AG04449 (cell line): ENCODE data around the gene ASCC3.

Experiments
- CTCF ChIA-PET: fragments of 350-600 bp; formaldehyde crosslinking; extraction: SDS; loops from one replicate; lab custom pipeline; 2021; ENCODE audit warnings: antibody characterized with exemption; lab: Yijun Ruan, JAX
- POLR2A ChIA-PET: fragments of 400-600, 350-600 bp; formaldehyde crosslinking; extraction: SDS; loops from one replicate; lab custom pipeline; 2020; ENCODE audit warnings: antibody characterized with exemption, inconsistent platforms; lab: Yijun Ruan, JAX
- DNase-seq: peaks from one replicate; pipeline ENCODE4 v3.0.0-alpha.2; 2010; ENCODE audit warnings: low read depth, low spot score
- H3K4me3 ChIP-seq: 2 replicates; pipeline ENCODE4 v1.5.1; 2011; ENCODE audit warnings: low read depth, mild to moderate bottlenecking, control low read depth, low read length
- TF ChIP-seq, protein P1 (sequence below): IDR thresholded peaks from one replicate; pipeline ENCODE4 v1.5.1; 2011; ENCODE audit warnings: mild to moderate bottlenecking, moderate library complexity, low read length, control low read depth, inconsistent platforms; ENCODE audit not compliant: insufficient read depth; ENCODE audit errors: missing control alignments

Gene ASCC3

DNA sequence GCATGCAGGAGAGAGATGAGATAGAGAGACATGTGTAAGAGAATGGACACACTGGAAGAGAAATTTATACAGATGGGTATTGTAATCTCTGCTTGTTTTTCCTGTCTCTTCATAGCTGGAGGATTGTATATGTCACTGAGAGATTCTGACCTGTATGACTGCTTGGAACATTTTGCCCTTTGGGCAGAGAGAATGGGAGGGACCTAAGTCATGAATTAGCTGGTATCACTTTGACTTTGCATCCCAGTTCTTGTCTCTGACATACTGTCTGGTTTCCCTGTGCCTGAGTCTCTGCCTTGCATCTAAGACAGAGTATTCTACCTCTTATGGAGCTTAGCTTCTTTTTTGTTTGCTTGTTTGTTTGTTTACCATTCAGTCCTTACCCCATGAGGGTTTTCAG, 37.0 kb upstream of the ASCC3 start:
- no peak overlapping the region for H3K4me3 ChIP-seq
- POLR2A ChIA-PET: no interaction called here
- CTCF ChIA-PET: no interaction called here
- TF ChIP-seq, protein P1, sequence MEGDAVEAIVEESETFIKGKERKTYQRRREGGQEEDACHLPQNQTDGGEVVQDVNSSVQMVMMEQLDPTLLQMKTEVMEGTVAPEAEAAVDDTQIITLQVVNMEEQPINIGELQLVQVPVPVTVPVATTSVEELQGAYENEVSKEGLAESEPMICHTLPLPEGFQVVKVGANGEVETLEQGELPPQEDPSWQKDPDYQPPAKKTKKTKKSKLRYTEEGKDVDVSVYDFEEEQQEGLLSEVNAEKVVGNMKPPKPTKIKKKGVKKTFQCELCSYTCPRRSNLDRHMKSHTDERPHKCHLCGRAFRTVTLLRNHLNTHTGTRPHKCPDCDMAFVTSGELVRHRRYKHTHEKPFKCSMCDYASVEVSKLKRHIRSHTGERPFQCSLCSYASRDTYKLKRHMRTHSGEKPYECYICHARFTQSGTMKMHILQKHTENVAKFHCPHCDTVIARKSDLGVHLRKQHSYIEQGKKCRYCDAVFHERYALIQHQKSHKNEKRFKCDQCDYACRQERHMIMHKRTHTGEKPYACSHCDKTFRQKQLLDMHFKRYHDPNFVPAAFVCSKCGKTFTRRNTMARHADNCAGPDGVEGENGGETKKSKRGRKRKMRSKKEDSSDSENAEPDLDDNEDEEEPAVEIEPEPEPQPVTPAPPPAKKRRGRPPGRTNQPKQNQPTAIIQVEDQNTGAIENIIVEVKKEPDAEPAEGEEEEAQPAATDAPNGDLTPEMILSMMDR: no peak
- no peak for DNase-seq

DNA sequence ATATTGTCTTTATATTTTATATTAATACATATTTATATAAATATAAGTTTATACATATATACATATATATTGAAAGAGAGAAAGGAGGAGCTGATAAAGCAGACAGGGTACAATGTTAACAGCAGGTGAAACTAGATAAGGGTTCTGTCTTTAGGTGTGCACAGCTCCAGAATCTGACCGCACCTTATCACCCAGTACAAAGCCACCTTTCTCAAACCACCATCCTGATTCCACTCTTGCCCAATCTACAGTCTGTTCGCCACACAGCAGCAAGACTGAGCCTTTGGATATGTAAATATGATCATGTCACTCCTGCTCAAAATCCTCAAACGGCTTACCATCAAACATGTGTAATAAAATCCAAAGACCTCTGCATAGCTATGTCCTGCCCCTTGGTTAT, 34.7 kb upstream of the ASCC3 start:
- H3K4me3 ChIP-seq: no peak overlapping the region
- ChIA-PET CTCF (no interaction called here), POLR2A (no interaction called here)
- no peak for DNase-seq
- TF ChIP-seq, protein P1: no peak

DNA sequence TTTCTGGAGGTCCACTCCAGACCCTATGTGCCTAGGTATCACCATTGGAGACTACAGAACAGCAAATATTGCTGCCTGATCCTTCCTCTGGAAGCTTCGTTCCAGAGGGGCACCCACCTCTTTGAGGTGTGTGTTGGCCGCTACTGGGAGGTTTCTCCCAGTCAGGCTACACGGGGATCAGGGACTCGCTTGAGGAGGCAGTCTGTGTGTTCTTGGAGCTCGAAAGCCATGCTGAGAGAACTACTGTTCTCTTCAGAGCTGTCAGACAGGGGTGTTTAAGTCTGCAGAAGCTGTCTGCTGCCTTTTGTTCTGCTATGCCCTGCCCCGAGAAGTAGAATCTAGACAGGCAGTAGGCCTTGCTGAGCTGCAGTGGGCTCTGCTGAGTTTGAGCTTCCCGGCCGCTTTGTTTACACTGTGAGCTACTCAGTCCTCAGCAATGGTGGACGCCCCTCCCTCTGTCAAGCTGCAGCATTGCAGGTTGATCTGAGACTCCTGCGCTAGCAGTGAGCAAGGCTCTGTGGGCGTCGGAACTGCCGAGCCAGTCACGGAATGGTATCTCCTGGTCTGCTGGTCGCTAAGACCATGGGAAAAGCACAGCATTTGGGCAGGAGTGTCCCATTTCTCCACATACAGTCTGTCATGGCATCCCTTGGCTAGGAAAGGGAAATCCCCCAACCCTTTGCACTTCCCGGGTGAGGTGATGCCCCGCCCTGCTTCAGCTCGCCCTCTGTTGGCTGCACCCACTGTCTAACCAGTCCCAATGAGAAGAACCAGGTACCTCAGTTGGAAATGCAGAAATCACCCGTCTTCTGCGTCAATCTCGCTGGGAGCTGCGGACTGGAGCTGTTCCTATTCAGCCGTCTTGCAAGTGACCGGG, 32.5 kb upstream of the ASCC3 start:
- no peak overlapping the region for H3K4me3 ChIP-seq

DNA sequence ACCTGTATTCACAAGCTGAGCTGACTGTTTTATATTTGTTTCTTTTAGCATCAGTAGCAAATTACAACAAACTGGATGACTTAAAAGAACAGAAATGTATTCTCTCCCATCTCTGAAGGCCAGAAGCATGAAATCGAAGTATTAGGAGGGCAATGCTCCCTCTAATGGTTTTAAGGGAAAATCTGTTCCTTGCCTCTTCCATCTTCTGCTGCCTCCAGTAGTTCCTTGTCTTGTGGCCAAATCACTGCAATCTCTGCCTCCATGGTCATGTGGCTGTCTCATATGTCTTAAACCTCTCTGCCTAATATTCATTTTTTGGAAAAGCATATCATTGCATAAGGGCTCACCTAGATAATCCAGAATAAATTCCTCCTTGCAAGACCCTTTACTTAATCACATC, 25.2 kb upstream of the ASCC3 start:
- ChIA-PET POLR2A (no interaction called here), CTCF (no interaction called here)
- no peak for DNase-seq
- H3K4me3 ChIP-seq: no peak overlapping the region
- TF ChIP-seq, protein P1: no peak

More for the DNA sequence above, 32.5 kb upstream of the ASCC3 start:
- ChIA-PET POLR2A (no interaction called here), CTCF (no interaction called here)
- TF ChIP-seq, protein P1: no peak
- no peak for DNase-seq

DNA sequence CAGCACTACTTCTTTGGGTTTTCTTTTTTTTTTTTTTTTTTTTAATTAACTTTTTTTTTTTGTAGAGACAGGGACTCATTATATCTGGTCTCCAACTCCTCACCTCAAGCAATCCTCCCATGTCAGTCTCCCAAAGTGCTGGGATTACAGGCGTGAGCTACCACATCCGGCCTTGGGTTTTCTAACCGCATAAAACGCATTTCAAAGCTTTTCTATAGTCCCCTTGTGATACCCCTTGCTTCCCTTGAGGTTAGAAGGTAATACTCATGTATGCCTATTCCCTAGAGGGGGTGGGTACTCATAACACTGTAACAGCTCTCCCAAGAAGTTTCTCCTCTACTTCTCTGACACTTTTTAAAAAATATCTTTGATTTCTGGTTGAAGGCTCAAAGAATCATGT, 23.9 kb upstream of the ASCC3 start:
- H3K4me3 ChIP-seq: no peak overlapping the region
- TF ChIP-seq, protein P1: no peak
- CTCF ChIA-PET: interaction anchor here (1.2 kb wide), 1 partner anchor 14 kb away, joined by 3 read pairs; no protein-coding TSS in a partner anchor
- no peak for DNase-seq
- POLR2A ChIA-PET: no interaction called here

DNA sequence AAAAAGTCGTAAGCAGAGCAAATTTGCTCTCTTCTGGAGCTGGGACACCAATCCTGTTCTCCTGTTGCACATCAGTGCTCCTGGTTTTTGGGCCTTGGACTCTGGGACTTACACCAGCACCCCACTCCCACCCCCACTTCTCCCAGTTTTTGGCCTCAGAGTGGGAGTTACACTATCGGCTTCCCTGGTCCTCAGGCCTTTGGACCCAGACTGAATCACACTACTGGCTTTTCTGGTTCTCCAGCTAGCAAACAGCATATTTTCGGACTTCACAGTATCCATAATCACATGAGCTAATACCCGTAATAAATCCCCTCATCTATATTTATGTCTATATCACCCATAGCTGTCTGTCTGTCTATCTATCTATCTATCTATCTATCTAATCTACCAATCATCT, 23.2 kb upstream of the ASCC3 start:
- DNase-seq: no peak
- TF ChIP-seq, protein P1: no peak
- ChIA-PET POLR2A (no interaction called here), CTCF (interaction anchor here (1.2 kb wide), 1 partner anchor 13 kb away, joined by 3 read pairs; no protein-coding TSS in a partner anchor)
- H3K4me3 ChIP-seq: no peak overlapping the region
